Uterus (tissue), 2 donors: Measurements from ENCODE around the gene IFT43.

Experiments used
- POLR2A ChIP-seq, 2 donors: fragments of 450-650 bp; IDR thresholded peaks; one replicate each; pipeline ENCODE4 v1.6.1; 2016; ENCODE audit warnings: antibody characterized with exemption in 2 of 2, mild to moderate bottlenecking in 1 of 2, moderate library complexity in 1 of 2
- TF ChIP-seq, protein P1 (sequence below), 4 experiments: fragments of 200-600 bp in 2 of 4; fragments of 450-650 bp in 2 of 4; sonication (generic) in 2 of 4; IDR thresholded peaks; one replicate each; pipeline ENCODE4 v1.5.1; 2016 to 2019; ENCODE audit warnings: antibody characterized with exemption in 4 of 4, mild to moderate bottlenecking in 2 of 4, moderate library complexity in 1 of 4

GRCh38 chr14:76083796-76084765, 98.5 kb downstream of the IFT43 start:
- TF ChIP-seq, protein P1, sequence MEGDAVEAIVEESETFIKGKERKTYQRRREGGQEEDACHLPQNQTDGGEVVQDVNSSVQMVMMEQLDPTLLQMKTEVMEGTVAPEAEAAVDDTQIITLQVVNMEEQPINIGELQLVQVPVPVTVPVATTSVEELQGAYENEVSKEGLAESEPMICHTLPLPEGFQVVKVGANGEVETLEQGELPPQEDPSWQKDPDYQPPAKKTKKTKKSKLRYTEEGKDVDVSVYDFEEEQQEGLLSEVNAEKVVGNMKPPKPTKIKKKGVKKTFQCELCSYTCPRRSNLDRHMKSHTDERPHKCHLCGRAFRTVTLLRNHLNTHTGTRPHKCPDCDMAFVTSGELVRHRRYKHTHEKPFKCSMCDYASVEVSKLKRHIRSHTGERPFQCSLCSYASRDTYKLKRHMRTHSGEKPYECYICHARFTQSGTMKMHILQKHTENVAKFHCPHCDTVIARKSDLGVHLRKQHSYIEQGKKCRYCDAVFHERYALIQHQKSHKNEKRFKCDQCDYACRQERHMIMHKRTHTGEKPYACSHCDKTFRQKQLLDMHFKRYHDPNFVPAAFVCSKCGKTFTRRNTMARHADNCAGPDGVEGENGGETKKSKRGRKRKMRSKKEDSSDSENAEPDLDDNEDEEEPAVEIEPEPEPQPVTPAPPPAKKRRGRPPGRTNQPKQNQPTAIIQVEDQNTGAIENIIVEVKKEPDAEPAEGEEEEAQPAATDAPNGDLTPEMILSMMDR (IDR thresholded peaks at IDR 0.05), result no peak
- TF ChIP-seq POLR2A (IDR thresholded peaks at IDR 0.05), result no peak
